Suprapubic skin (tissue), 3 donors: ENCODE results near the gene FKBP11.

Source experiments
- EP300 ChIP-seq: sonication (generic); formaldehyde crosslinking; IDR thresholded peaks from one replicate; pipeline ENCODE4 v1.6.1; 2017; ENCODE audit warnings: antibody characterized with exemption
- POLR2A ChIP-seq, 2 donors: fragments of 450-650 bp; IDR thresholded peaks; one replicate each; pipeline ENCODE4 v1.6.1; 2017; ENCODE audit warnings: antibody characterized with exemption in 2 of 2, mild to moderate bottlenecking in 2 of 2, moderate library complexity in 2 of 2
- TF ChIP-seq, protein P1 (sequence below), 2 donors: fragments of 200-600 bp in 1 of 2; fragments of 450-650 bp in 1 of 2; sonication (generic) in 1 of 2; IDR thresholded peaks; one replicate each; pipeline ENCODE4 v1.5.1; 2016 to 2019; ENCODE audit warnings: antibody characterized with exemption in 2 of 2, mild to moderate bottlenecking in 1 of 2, moderate library complexity in 1 of 2

DNA sequence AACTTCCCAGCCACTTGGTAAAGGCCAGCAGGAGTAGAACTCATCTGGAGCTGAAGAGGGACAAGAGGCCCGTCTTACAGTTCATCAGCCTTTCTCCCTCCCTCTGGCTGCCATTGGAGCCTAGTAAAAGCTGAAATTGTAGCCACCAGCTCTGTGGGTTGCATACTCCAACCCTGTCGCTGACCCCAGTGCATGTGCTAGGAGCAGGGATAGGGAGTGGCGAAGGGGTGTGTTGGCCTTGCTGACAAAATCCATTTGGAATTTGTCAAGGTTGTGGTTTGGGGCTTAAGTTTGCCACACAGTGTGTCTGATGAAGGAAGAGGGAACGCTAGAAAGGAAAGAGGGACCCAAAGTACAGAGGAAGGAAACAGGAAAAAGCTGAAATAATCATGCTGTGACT is 36.0 kb upstream of the FKBP11 start:
- TF ChIP-seq, protein P1, sequence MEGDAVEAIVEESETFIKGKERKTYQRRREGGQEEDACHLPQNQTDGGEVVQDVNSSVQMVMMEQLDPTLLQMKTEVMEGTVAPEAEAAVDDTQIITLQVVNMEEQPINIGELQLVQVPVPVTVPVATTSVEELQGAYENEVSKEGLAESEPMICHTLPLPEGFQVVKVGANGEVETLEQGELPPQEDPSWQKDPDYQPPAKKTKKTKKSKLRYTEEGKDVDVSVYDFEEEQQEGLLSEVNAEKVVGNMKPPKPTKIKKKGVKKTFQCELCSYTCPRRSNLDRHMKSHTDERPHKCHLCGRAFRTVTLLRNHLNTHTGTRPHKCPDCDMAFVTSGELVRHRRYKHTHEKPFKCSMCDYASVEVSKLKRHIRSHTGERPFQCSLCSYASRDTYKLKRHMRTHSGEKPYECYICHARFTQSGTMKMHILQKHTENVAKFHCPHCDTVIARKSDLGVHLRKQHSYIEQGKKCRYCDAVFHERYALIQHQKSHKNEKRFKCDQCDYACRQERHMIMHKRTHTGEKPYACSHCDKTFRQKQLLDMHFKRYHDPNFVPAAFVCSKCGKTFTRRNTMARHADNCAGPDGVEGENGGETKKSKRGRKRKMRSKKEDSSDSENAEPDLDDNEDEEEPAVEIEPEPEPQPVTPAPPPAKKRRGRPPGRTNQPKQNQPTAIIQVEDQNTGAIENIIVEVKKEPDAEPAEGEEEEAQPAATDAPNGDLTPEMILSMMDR (IDR thresholded peaks at IDR 0.05) = no peak
- TF ChIP-seq EP300 = no peak
- TF ChIP-seq POLR2A (IDR thresholded peaks at IDR 0.05) = no peak
